ENCODE results near the gene ST8SIA5.

ST8SIA5 gene

GRCh38 chr18:46641917-46642316, 114.9 kb downstream of the ST8SIA5 start:
- no peaks in the 10 kb centered on the region for H3K79me2 ChIP-seq (ENCODE audit: control insufficient read depth, low read length)
- H3K4me1 ChIP-seq (ENCODE audit: control insufficient read depth, low read length), result no peaks in the 10 kb centered on the region
- H3F3A ChIP-seq (ENCODE audit: control insufficient read depth, insufficient read depth), result no peaks in the 10 kb centered on the region
- no peak overlapping the region for H3K4me3 ChIP-seq (ENCODE audit: low read length)
- no peaks in the 10 kb centered on the region for H3K9me3 ChIP-seq (ENCODE audit: control insufficient read depth, insufficient read depth, low read length)
- no peaks in the 10 kb centered on the region for H3K36me3 ChIP-seq (ENCODE audit: control insufficient read depth, low read length)
- H3K9me2 ChIP-seq (replicated peaks; ENCODE audit: control insufficient read depth, low read length), result no peaks in the 10 kb centered on the region
- H3K4me2 ChIP-seq (ENCODE audit: low read length), result no peak overlapping the region
- peaks cover 30% of the 10 kb centered on the region for H3K27me3 ChIP-seq (ENCODE audit: control insufficient read depth, low read length)
- TF ChIP-seq, protein P1, sequence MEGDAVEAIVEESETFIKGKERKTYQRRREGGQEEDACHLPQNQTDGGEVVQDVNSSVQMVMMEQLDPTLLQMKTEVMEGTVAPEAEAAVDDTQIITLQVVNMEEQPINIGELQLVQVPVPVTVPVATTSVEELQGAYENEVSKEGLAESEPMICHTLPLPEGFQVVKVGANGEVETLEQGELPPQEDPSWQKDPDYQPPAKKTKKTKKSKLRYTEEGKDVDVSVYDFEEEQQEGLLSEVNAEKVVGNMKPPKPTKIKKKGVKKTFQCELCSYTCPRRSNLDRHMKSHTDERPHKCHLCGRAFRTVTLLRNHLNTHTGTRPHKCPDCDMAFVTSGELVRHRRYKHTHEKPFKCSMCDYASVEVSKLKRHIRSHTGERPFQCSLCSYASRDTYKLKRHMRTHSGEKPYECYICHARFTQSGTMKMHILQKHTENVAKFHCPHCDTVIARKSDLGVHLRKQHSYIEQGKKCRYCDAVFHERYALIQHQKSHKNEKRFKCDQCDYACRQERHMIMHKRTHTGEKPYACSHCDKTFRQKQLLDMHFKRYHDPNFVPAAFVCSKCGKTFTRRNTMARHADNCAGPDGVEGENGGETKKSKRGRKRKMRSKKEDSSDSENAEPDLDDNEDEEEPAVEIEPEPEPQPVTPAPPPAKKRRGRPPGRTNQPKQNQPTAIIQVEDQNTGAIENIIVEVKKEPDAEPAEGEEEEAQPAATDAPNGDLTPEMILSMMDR (IDR thresholded peaks at IDR 0.05; ENCODE audit: low read depth, low read length, poor library complexity, severe bottlenecking), result no peak
- no peak for TF ChIP-seq EZH2phosphoT487 (IDR thresholded peaks at IDR 0.05; ENCODE audit: borderline replicate concordance, low read length)
- no peak overlapping the region for H3K27ac ChIP-seq (ENCODE audit: low read depth, low read length)
- no peaks in the 10 kb centered on the region for H4K20me1 ChIP-seq (ENCODE audit: control insufficient read depth, insufficient read depth, low read depth, low read length)

- no peak overlapping the region for H3K4me3 ChIP-seq (ENCODE audit: low read length)
- no peaks in the 10 kb centered on the region for H3K9me3 ChIP-seq (ENCODE audit: control insufficient read depth, insufficient read depth, low read length)
- no peaks in the 10 kb centered on the region for H3K79me2 ChIP-seq (ENCODE audit: control insufficient read depth, low read length)
- no peaks in the 10 kb centered on the region for H3K36me3 ChIP-seq (ENCODE audit: control insufficient read depth, low read length)
- H4K20me1 ChIP-seq (ENCODE audit: control insufficient read depth, insufficient read depth, low read depth, low read length), result no peaks in the 10 kb centered on the region
- H3F3A ChIP-seq (ENCODE audit: control insufficient read depth, insufficient read depth), result no peaks in the 10 kb centered on the region
- H3K9me2 ChIP-seq (replicated peaks; ENCODE audit: control insufficient read depth, low read length), result no peaks in the 10 kb centered on the region
- H3K27me3 ChIP-seq (ENCODE audit: control insufficient read depth, low read length), result peaks cover 22% of the 10 kb centered on the region; the same call in 1 of the 2 replicates
- no peaks in the 10 kb centered on the region for H3K4me1 ChIP-seq (ENCODE audit: control insufficient read depth, low read length)
- TF ChIP-seq, protein P1 (IDR thresholded peaks at IDR 0.05; ENCODE audit: low read depth, low read length, poor library complexity, severe bottlenecking), result no peak
- TF ChIP-seq EZH2phosphoT487 (IDR thresholded peaks at IDR 0.05; ENCODE audit: borderline replicate concordance, low read length), result no peak
- no peak overlapping the region for H3K4me2 ChIP-seq (ENCODE audit: low read length)
- H3K27ac ChIP-seq (ENCODE audit: low read depth, low read length), result no peak overlapping the region
Measured at GRCh38 chr18:46639386-46639785, 117.5 kb downstream of the ST8SIA5 start.

DNA sequence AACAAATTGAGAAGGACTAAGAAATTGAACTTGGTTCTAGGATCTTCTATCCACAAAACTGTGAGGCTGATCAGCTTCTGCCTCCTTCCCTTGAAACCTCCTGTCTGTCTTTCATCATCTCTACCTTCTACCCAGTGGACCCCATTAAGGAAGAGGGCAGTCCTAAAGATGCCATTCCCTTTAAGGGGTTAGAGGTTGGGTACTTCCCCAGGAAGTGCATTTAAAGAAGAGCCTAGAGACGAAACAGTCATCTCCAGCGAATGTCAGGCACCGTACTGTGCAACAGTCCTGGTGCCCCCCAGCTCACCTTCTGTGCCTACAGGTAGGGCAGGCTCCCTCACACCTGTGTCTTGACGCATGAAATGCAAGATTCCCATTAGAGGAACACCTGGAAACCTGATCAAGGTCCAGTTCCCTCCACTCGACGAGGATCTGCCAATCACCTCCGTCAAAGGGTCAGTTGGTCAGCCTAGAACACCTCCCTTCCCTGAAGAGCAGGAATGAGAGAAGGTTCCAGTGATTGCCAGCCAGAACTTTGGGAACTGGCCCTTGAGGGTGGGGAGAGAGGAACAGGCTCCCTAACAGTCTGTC, 120.7 kb downstream of the ST8SIA5 start:
- H3K79me2 ChIP-seq (ENCODE audit: control insufficient read depth, low read length), result no peaks in the 10 kb centered on the region
- no peaks in the 10 kb centered on the region for H3K9me2 ChIP-seq (replicated peaks; ENCODE audit: control insufficient read depth, low read length)
- no peak overlapping the region for H3K27ac ChIP-seq (ENCODE audit: low read depth, low read length)
- H3K9me3 ChIP-seq (ENCODE audit: control insufficient read depth, insufficient read depth, low read length), result no peaks in the 10 kb centered on the region
- H3K4me1 ChIP-seq (ENCODE audit: control insufficient read depth, low read length), result no peaks in the 10 kb centered on the region
- no peak overlapping the region for H3K4me2 ChIP-seq (ENCODE audit: low read length)
- no peak overlapping the region for H3K4me3 ChIP-seq (ENCODE audit: low read length)
- no peaks in the 10 kb centered on the region for H3F3A ChIP-seq (ENCODE audit: control insufficient read depth, insufficient read depth)
- H4K20me1 ChIP-seq (ENCODE audit: control insufficient read depth, insufficient read depth, low read depth, low read length), result no peaks in the 10 kb centered on the region
- peaks cover 12% of the 10 kb centered on the region; the same call in 1 of the 2 replicates for H3K27me3 ChIP-seq (ENCODE audit: control insufficient read depth, low read length)
- no peak for TF ChIP-seq EZH2phosphoT487 (IDR thresholded peaks at IDR 0.05; ENCODE audit: borderline replicate concordance, low read length)
- TF ChIP-seq, protein P1 (IDR thresholded peaks at IDR 0.05; ENCODE audit: low read depth, low read length, poor library complexity, severe bottlenecking), result no peak
- no peaks in the 10 kb centered on the region for H3K36me3 ChIP-seq (ENCODE audit: control insufficient read depth, low read length)
